Endothelial cell (in vitro differentiated cells): ENCODE data around the gene SNX14. TPM values are rescaled to one million over a fixed set of nuclear protein-coding genes. Genes with fewer than 3 reads are reported as not detected.

Experiments used
- DNase-seq: peaks from one replicate; pipeline ENCODE4 v3.0.0; 2021; ENCODE audit warnings: low spot score
- H3K27ac Mint-ChIP-seq: one replicate; pipeline ENCODE4 v1.8.0; 2021; ENCODE audit warnings: mixed read lengths, inconsistent platforms; ENCODE audit not compliant: unreplicated experiment
- H3K27me3 Mint-ChIP-seq: one replicate; pipeline ENCODE4 v1.8.0; 2021; ENCODE audit warnings: mild to moderate bottlenecking, moderate library complexity, mixed read lengths, inconsistent platforms; ENCODE audit not compliant: unreplicated experiment
- H3K36me3 Mint-ChIP-seq: one replicate; pipeline ENCODE4 v1.8.0; 2021; ENCODE audit warnings: mild to moderate bottlenecking, low read depth, mixed read lengths, inconsistent platforms; ENCODE audit not compliant: unreplicated experiment
- H3K4me1 Mint-ChIP-seq: one replicate; pipeline ENCODE4 v1.8.0; 2021; ENCODE audit warnings: mild to moderate bottlenecking, mixed read lengths, inconsistent platforms; ENCODE audit not compliant: unreplicated experiment
- H3K4me3 Mint-ChIP-seq: one replicate; pipeline ENCODE4 v1.8.0; 2021; ENCODE audit warnings: mild to moderate bottlenecking, mixed read lengths, inconsistent platforms; ENCODE audit not compliant: unreplicated experiment
- H3K9me3 Mint-ChIP-seq: one replicate; pipeline ENCODE4 v1.8.0; 2021; ENCODE audit warnings: mixed read lengths, inconsistent platforms; ENCODE audit not compliant: unreplicated experiment
- total RNA-seq: library from RNA; stranded (reverse); fragmentation: NEBNext Ultra II Directional; extraction: Animal tissue kit (Norgen Biotek cat#: 25700); gene quantifications from one replicate; pipeline ENCODE4 v1.2.1, GENCODE V29; 2021; ENCODE audit not compliant: unreplicated experiment
- TF ChIP-seq, protein P1 (sequence below): fragments of 200-600 bp; sonication (generic); IDR thresholded peaks from one replicate; pipeline ENCODE4 v1.5.0; 2021; ENCODE audit warnings: antibody characterized with exemption; ENCODE audit not compliant: unreplicated experiment

SNX14 gene
- total RNA-seq, 1 donor from 2014 or later, result 121 TPM

DNA sequence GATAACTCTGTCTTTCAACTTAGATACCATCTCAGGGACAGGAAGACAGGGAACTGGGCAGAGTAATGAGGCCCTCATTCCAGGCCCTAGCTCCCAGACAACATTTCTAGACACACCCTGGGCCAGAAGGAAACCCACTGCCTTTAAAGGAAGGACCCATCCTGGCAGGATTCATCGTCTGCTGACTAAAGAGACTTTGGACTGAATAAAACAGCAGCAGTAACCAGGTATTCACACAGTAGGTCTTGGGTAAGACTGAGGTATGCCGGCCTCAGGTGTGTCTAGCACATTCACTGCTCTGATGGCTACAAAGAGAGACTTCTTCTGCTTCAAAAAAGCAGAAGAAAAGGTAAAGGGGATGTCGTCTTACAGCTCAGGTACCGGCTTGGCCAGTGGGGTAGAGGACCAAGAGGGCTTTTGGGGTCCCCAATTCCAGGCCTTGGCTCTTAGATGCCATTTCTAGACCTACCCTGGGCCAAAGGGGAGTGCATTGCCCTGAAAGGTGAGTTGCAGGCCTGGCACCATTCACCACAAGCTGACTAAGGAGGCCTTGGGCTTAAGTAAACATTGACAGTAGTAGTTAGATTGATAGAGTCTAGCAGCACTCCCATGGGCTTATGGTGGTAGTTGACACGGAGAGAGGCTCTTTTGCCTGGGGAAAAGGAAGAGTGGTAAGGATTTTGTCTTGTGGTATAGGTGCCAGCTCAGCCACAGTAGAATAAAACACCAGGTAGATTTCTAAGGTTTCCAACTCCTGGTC lies 13.4 kb downstream of the SNX14 start:
- peaks cover 1% of the 10 kb centered on the region for H3K27me3 Mint-ChIP-seq
- no peak for DNase-seq
- peaks cover 36% of the 10 kb centered on the region for H3K36me3 Mint-ChIP-seq

GRCh38 chr6:85579581-85579980 lies 14.1 kb downstream of the SNX14 start:
- no peak overlapping the region for H3K27ac Mint-ChIP-seq
- H3K36me3 Mint-ChIP-seq, result peaks cover 29% of the 10 kb centered on the region
- H3K4me3 Mint-ChIP-seq, result no peak overlapping the region
- peaks cover 1% of the 10 kb centered on the region for H3K27me3 Mint-ChIP-seq
- H3K9me3 Mint-ChIP-seq, result no peaks in the 10 kb centered on the region
- TF ChIP-seq, protein P1, sequence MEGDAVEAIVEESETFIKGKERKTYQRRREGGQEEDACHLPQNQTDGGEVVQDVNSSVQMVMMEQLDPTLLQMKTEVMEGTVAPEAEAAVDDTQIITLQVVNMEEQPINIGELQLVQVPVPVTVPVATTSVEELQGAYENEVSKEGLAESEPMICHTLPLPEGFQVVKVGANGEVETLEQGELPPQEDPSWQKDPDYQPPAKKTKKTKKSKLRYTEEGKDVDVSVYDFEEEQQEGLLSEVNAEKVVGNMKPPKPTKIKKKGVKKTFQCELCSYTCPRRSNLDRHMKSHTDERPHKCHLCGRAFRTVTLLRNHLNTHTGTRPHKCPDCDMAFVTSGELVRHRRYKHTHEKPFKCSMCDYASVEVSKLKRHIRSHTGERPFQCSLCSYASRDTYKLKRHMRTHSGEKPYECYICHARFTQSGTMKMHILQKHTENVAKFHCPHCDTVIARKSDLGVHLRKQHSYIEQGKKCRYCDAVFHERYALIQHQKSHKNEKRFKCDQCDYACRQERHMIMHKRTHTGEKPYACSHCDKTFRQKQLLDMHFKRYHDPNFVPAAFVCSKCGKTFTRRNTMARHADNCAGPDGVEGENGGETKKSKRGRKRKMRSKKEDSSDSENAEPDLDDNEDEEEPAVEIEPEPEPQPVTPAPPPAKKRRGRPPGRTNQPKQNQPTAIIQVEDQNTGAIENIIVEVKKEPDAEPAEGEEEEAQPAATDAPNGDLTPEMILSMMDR, result no peak
- H3K4me1 Mint-ChIP-seq, result peaks cover 29% of the 10 kb centered on the region
- no peak for DNase-seq

More for the DNA sequence above, 13.4 kb downstream of the SNX14 start:
- Mint-ChIP-seq H3K4me3 (no peak overlapping the region), H3K27ac (peak overlapping the region; percentile 25), H3K4me1 (peaks cover 28% of the 10 kb centered on the region), H3K9me3 (no peaks in the 10 kb centered on the region)
- TF ChIP-seq, protein P1, result no peak

DNA sequence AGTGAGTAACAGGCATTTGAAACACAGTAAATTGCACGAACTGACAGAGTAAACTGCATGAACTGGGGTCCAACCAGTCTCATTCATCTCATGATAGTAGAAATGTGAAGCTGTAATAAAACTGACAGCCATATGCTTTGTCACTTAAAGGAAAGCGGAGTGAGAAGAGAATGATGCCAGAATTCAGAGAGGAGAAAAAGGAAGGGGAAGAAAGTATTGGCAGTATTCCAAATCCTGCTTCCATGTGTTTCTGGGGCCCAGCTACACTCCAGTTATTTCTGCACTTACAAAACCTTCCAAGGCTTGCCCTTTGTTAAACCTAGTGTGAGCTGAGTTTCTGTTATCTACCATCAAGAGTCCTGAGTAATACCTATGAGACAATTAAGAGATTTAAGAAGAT lies 17.2 kb downstream of the SNX14 start:
- H3K4me3 Mint-ChIP-seq, result no peak overlapping the region
- TF ChIP-seq, protein P1, result no peak
- H3K27me3 Mint-ChIP-seq, result peaks cover 1% of the 10 kb centered on the region
- DNase-seq, result no peak
- peaks cover 4% of the 10 kb centered on the region for H3K36me3 Mint-ChIP-seq
- H3K9me3 Mint-ChIP-seq, result no peaks in the 10 kb centered on the region
- H3K4me1 Mint-ChIP-seq, result peaks cover 26% of the 10 kb centered on the region
- no peak overlapping the region for H3K27ac Mint-ChIP-seq

- Mint-ChIP-seq H3K36me3 (no peaks in the 10 kb centered on the region), H3K27ac (peak overlapping the region; percentile 34), H3K27me3 (no peaks in the 10 kb centered on the region), H3K4me3 (no peak overlapping the region), H3K9me3 (no peaks in the 10 kb centered on the region), H3K4me1 (peaks cover 13% of the 10 kb centered on the region)
- TF ChIP-seq, protein P1, result no peak
- no peak for DNase-seq
Observed at GRCh38 chr6:85574932-85575598, 18.6 kb downstream of the SNX14 start.

DNA sequence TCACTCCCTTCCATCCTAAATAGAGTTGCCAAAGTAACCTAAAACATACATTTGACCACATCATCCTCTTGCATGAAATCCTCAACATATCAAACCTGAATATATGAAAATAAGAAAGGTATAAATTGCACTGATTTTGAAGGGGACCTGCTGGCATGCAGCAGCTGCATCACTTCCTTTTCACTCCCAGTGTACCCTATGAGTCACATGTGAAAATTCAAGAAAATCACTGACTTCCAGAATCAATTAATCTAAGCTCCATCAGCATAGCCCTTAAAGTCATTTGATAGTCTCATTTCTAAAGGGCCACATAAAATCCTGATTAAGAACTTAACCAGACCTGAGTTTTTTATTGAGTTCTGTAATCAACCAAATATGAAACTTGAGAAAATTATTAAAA lies 24.3 kb downstream of the SNX14 start:
- Mint-ChIP-seq H3K4me1 (no peaks in the 10 kb centered on the region), H3K27me3 (no peaks in the 10 kb centered on the region), H3K27ac (no peak overlapping the region), H3K36me3 (peaks cover 9% of the 10 kb centered on the region), H3K9me3 (no peaks in the 10 kb centered on the region), H3K4me3 (no peak overlapping the region)
- TF ChIP-seq, protein P1, result no peak
- DNase-seq, result no peak
